Left lung (tissue), 10 donors: ENCODE results near the gene PNMT. TPM values are rescaled to one million over a fixed set of nuclear protein-coding genes. Genes with fewer than 3 reads are reported as not detected.
A peak's percentile ranks its signal among the peaks of the same experiment; 100 is the strongest.
"Not testable (repeated sequence)": the region's sequence is repeated elsewhere in the genome, so short reads cannot be mapped to it uniquely, and the experiment has no call there.

Experiments used
- ATAC-seq: fragments of 200-7000 bp; cut with Tn5 transposase; one replicate; pipeline ENCODE4 v1.9.1; 2020; ENCODE audit warnings: moderate library complexity
- DNase-seq, 4 donors: peaks; one replicate each; pipeline ENCODE4 v3.0.0-alpha.2; 2013 to 2020
- H3K27ac ChIP-seq, 2 donors: fragments of 200-600 bp; sonication (generic) in 1 of 2; one replicate each; pipeline versions ENCODE4 v1.5.0 to v1.8.0; 2020 to 2021
- H3K27me3 ChIP-seq, 2 donors: fragments of 200-600 bp; sonication (generic) in 1 of 2; one replicate each; pipeline versions ENCODE4 v1.5.0 to v1.8.0; 2020 to 2021
- H3K36me3 ChIP-seq, 2 donors: fragments of 200-600 bp; sonication (generic) in 1 of 2; one replicate each; pipeline versions ENCODE4 v1.5.0 to v1.8.0; 2020 to 2021
- H3K4me1 ChIP-seq, 2 donors: fragments of 200-600 bp; one replicate each; pipeline ENCODE4 v1.8.0; 2021
- H3K4me3 ChIP-seq, 2 donors: fragments of 200-600 bp; sonication (generic) in 1 of 2; one replicate each; pipeline versions ENCODE4 v1.5.0 to v1.8.0; 2020 to 2021; ENCODE audit warnings: mild to moderate bottlenecking in 1 of 2
- H3K9me3 ChIP-seq, 2 donors: fragments of 200-600 bp; sonication (generic) in 1 of 2; one replicate each; pipeline versions ENCODE4 v1.5.0 to v1.8.0; 2020 to 2021
- intact Hi-C, 2 donors: fragments of 100-400 bp; cut with DNase I; formaldehyde crosslinking; loops; one replicate each; pipeline versions ENCODE4 v1.11.2 to v1.14.2; 2022
- polyA plus RNA-seq, 6 donors: library from polyadenylated mRNA; unstranded; fragments of 120-200 nt; gene quantifications; one replicate each; pipeline ENCODE4 v1.2.1, GENCODE V29; 2013; ENCODE audit not compliant: insufficient read length in 6 of 6
- total RNA-seq, 2 donors: library from RNA; stranded (reverse); fragmentation: NEBNext Ultra II Directional; extraction: Animal tissue kit (Norgen Biotek cat#: 25700); gene quantifications; one replicate each; pipeline ENCODE4 v1.2.1, GENCODE V29; 2021
- TF ChIP-seq, protein P1 (sequence below), 2 donors: fragments of 200-600 bp; sonication (generic) in 1 of 2; IDR thresholded peaks; one replicate each; pipeline versions ENCODE4 v1.5.0 to v1.8.0; 2021; ENCODE audit warnings: antibody characterized with exemption in 2 of 2
- donor health status: DM: no; HTN: yes; CAD: no.
- donor health status: DM: no; HTN: no; CAD: no.

Gene PNMT
- total and polyA plus RNA-seq, 8 donors = 0.38 to 2.4 (median 1.7) TPM

DNA sequence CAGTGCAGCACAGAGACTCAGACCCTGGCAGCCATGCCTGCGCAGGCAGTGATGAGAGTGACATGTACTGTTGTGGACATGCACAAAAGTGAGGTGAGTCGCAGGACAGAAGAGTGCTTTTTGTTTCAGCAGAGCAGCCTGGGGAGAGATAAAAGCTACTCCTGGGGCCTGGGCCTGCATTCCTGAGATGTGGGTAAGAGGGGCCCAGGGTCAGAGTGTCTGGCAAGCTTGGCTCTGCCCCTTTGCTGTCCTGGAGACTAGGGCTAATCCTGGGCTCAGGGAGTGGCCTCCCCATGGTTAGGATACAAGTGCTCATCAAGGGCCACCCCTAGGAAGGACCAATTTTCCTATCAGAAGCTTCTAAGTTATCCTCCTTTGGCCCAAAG, 26.8 kb downstream of the PNMT start:
- no peaks in the 10 kb centered on the region for H3K36me3 ChIP-seq
- TF ChIP-seq, protein P1, sequence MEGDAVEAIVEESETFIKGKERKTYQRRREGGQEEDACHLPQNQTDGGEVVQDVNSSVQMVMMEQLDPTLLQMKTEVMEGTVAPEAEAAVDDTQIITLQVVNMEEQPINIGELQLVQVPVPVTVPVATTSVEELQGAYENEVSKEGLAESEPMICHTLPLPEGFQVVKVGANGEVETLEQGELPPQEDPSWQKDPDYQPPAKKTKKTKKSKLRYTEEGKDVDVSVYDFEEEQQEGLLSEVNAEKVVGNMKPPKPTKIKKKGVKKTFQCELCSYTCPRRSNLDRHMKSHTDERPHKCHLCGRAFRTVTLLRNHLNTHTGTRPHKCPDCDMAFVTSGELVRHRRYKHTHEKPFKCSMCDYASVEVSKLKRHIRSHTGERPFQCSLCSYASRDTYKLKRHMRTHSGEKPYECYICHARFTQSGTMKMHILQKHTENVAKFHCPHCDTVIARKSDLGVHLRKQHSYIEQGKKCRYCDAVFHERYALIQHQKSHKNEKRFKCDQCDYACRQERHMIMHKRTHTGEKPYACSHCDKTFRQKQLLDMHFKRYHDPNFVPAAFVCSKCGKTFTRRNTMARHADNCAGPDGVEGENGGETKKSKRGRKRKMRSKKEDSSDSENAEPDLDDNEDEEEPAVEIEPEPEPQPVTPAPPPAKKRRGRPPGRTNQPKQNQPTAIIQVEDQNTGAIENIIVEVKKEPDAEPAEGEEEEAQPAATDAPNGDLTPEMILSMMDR (IDR thresholded peaks at IDR 0.05) = no peak
- peaks cover 0 to 21% of the 10 kb centered on the region in 2 donors for H3K27me3 ChIP-seq
- DNase-seq (no peak), ATAC-seq (no peak)
- no peak overlapping the region for H3K4me3 ChIP-seq
- intact Hi-C loops = no loop called here
- peaks cover 0 to 8% of the 10 kb centered on the region in 2 donors for H3K4me1 ChIP-seq
- H3K27ac ChIP-seq = no peak overlapping the region
- H3K9me3 ChIP-seq = no peaks in the 10 kb centered on the region

DNA sequence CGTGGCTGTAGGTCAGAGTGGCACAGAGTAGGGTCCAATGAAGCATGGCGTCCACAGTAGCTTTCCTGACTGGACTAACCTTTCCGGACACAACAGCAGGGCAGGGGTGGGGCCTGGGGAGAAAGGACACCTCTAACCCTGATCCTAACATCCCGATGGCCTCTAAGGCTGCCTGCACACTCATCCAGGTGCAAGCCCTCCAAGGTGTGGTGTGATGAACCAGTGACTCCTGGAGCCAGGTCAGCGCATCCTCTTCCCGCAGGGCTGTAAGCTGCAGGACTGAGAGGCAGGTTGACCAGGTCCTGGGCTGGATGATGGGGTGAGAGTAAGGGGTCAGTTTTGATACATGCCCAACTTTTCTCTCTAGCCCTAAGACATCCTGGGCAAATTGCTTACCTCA, 28.5 kb downstream of the PNMT start:
- ATAC-seq = no peak
- intact Hi-C loops = no loop called here
- TF ChIP-seq, protein P1 (IDR thresholded peaks at IDR 0.05) = no peak
- Histone ChIP-seq H3K4me1 (peaks cover 6 to 15% of the 10 kb centered on the region in 2 donors), H3K27me3 (peaks cover 0 to 35% of the 10 kb centered on the region in 2 donors), H3K4me3 (no peak overlapping the region), H3K27ac (no peak overlapping the region), H3K36me3 (no peaks in the 10 kb centered on the region), H3K9me3 (no peaks in the 10 kb centered on the region)
- peak in 1 of 4 donors; percentile 16 for DNase-seq

DNA sequence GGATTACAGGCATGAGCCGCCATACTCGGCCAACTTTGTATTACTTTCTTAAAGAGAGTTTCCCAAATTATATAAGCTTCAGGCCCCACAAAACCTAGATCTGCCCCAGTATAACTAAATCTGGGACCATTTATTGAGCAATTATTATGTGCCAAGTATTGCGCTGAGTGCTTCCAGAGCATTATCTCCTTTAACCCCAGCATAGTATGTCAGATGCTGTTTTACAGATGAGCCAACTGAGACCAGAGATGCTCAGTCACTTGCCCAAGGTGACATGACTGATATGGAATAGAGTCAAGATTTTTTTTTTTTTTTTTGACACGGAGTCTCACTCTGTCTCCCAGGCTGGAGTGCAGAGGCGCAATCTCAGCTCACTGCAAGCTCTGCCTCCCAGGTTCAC, 29.7 kb downstream of the PNMT start:
- DNase-seq = no peak
- intact Hi-C loops = no loop called here

DNA sequence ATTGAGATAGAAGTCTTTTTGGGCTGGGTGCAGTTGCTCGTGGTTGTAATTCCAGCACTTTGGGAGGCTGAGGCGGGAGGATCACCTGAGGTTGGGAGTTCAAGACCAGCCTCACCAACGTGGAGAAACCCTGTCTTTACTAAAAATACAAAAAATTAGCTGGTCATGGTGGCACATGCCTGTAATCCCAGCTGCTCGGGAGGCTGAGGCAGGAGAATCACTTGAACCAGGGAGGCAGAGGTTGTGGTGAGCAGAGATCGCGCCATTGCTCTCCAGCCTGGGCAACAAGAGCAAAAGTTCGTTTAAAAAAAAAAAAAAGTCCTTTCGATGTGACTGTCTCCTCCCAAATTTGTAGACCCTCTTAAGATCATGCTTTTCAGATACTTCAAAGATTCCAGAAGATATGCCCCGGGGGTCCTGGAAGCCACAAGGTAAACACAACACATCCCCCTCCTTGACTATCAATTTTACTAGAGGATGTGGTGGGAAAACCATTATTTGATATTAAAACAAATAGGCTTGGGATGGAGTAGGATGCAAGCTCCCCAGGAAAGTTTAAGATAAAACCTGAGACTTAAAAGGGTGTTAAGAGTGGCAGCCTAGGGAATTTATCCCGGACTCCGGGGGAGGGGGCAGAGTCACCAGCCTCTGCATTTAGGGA, 31.0 kb downstream of the PNMT start:
- H3K36me3 ChIP-seq, intact Hi-C loops, ATAC-seq, H3K9me3 ChIP-seq: not testable (repeated sequence)
- peak overlapping the region; percentile 47 to 76 for H3K27ac ChIP-seq
- peaks cover 12 to 31% of the 10 kb centered on the region in 2 donors for H3K4me1 ChIP-seq
- peak in 1 of 4 donors; percentile 3 for DNase-seq
- peak overlapping the region; percentile 54 to 67 for H3K4me3 ChIP-seq
- peaks cover 0 to 39% of the 10 kb centered on the region in 2 donors for H3K27me3 ChIP-seq

More for the DNA sequence above, 29.7 kb downstream of the PNMT start:
- no peak overlapping the region for H3K27ac ChIP-seq
- TF ChIP-seq, protein P1 (IDR thresholded peaks at IDR 0.05) = no peak
- no peaks in the 10 kb centered on the region for H3K36me3 ChIP-seq
- peaks cover 0 to 39% of the 10 kb centered on the region in 2 donors for H3K27me3 ChIP-seq
- H3K9me3 ChIP-seq = no peaks in the 10 kb centered on the region
- H3K4me1 ChIP-seq = peaks cover 8 to 19% of the 10 kb centered on the region in 2 donors
- ATAC-seq = no peak
- H3K4me3 ChIP-seq = no peak overlapping the region

DNA sequence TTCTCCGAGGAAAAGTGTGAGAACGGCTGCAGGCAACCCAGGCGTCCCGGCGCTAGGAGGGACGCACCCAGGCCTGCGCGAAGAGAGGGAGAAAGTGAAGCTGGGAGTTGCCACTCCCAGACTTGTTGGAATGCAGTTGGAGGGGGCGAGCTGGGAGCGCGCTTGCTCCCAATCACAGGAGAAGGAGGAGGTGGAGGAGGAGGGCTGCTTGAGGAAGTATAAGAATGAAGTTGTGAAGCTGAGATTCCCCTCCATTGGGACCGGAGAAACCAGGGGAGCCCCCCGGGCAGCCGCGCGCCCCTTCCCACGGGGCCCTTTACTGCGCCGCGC, 31.5 kb downstream of the PNMT start, which contains the start of gene ERBB2:
Gene ERBB2, plus strand, starts transcription at position 247 of the 330 bp plus-strand sequence. CDS start 175 bp downstream, outside the sequence.
- TF ChIP-seq, protein P1 (IDR thresholded peaks at IDR 0.05) = no peak
- H3K36me3 ChIP-seq = no peaks in the 10 kb centered on the region
- peak; percentile 85 for ATAC-seq

More for the DNA sequence above, 31.5 kb downstream of the PNMT start, which contains the start of gene ERBB2:
- H3K27me3 ChIP-seq = peaks cover 0 to 39% of the 10 kb centered on the region in 2 donors
- peak within 1 kb of the TSS; percentile 54 to 67 for H3K4me3 ChIP-seq
- intact Hi-C loops = no loop called here
- peak in 3 of 4 donors; percentile 70 to 91 (median 79) for DNase-seq
- H3K27ac ChIP-seq = peak within 1 kb of the TSS; percentile 47 to 76
- H3K9me3 ChIP-seq = no peaks in the 10 kb centered on the region
- H3K4me1 ChIP-seq = peaks cover 12 to 35% of the 10 kb centered on the region in 2 donors
